A549 treated with RU486 at 1 μM for 4 hours (cell line): ENCODE results near the gene SULT2A1. TPM values are rescaled to one million over a fixed set of nuclear protein-coding genes. Genes with fewer than 3 reads are reported as not detected.

Experiments used
- total RNA-seq: library from RNA; stranded (reverse); fragments of 200-300 nt; extraction: Qiagen RNA extraction; gene quantifications from 5 replicates; pipeline ENCODE4 v1.2.3, GENCODE V29; 2022; ENCODE audit warnings: low read depth

The SULT2A1 gene, protein sequence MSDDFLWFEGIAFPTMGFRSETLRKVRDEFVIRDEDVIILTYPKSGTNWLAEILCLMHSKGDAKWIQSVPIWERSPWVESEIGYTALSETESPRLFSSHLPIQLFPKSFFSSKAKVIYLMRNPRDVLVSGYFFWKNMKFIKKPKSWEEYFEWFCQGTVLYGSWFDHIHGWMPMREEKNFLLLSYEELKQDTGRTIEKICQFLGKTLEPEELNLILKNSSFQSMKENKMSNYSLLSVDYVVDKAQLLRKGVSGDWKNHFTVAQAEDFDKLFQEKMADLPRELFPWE
- total RNA-seq = not detected in 5 replicates

DNA sequence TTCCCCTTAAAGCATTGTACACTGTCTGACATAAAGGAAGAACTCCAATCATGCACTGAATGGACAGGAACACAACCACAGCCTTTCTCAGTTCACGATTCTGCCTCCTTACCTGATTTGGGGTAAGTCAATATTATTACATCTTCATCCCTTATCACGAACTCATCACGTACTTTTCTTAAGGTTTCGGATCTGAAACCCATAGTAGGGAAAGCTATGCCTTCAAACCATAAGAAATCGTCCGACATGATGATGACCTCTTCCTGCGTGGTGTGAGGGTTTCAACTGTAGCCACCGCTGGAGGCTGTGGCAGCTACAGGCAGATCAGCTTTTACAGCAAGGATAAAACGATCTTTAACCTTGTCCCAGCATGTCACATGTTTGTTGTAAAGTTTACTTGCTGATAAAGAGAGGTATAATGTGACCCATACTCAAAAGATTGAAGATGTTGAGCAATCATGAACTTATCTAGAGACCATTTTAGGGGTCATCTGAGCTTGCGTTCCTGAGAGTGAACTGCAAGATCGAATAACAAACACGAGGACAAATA, at the start of gene SULT2A1:
Gene SULT2A1 (minus strand): TSS at position 306 of the 550 bp plus-strand sequence. CDS start 58 bp downstream, at position 248.

DNA sequence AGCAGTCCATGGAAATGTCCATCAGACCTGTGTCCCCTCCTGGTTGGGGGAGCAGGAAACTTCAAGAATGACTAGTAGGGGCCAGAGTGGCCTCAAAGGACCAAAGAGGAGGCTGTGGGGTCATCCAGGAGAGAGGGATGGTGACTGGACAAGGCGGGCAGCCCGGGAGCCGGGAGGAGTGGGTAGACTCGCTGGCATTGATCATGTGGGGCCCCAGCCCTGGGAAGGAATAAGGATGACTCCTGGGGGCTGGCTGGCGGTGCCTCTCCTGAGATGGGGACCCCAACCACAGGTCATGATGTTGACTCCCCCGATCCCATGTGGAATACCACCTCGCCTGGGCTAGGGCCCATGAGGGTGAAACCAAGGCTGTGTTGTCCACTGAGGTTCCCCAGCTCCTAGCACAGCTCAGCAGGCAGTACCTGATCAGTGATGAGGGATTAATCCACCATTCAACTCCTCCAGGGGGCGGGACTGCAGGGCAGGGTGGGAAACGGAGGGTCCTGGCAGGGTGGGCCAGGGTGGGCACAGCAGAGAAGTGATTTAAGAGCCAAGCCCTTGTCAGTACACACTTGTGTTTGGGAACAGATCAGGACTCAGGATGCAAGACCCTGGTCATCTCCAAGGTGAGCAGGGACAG, 27.3 kb downstream of the SULT2A1 start, which contains the start of gene TPRX2:
Gene TPRX2 (plus strand): TSS at position 590 of the 640 bp plus-strand sequence. CDS start 12 bp downstream, at position 602.

DNA sequence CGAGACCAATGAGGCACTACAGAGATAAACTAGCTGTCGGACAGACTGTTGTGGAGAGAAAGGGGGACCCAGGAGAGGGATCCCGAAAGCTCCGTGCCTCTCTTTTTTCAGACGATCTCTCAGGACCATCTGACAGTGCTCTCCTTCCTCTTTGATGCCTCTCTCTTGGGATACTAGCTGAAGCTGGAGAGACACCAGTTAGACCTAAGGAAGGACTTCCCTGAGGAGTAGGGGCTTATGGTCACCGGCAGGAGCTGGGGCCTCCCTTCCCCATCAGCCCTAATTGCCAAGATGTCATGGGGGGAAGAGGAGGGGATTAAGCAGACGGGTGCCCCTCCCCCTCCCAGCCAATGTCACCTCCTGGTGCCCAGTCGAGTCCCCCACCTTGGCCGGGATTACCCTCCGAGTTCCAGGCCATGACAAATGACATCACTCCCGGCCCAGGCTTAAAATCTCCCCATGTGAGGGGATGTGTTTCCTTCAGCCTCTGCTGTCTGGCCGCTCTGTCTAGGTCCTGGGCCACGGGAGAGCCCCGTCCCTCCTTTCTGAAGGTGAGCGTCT, 64.6 kb downstream of the SULT2A1 start, which contains the start of gene CRX:
Gene CRX (plus strand): TSS at position 478 of the 561 bp plus-strand sequence. CDS start 12,507 bp downstream, outside the sequence.

Other genes starting within 250 kb of the SULT2A1 start
- gene EHD2, start 172.9 kb downstream of the SULT2A1 start, total RNA-seq = 107 to 145 TPM (median 121 TPM) in 5 replicates
- gene NOP53, start 140.8 kb downstream of the SULT2A1 start, total RNA-seq = 248 to 294 TPM (median 261 TPM) in 5 replicates
- gene SELENOW, start 107.6 kb downstream of the SULT2A1 start, total RNA-seq = 88.7 to 160 TPM (median 151 TPM) in 5 replicates
- gene TPRX1, start 81.8 kb downstream of the SULT2A1 start, total RNA-seq = not detected in 5 replicates
- not detected in 5 replicates for gene CRX, start 64.4 kb downstream of the SULT2A1 start, total RNA-seq
- gene TPRX2, start 27.1 kb downstream of the SULT2A1 start, total RNA-seq = not detected in 5 replicates
- gene BSPH1, start 105.9 kb upstream of the SULT2A1 start, total RNA-seq = not detected in 5 replicates
- not detected in 5 replicates for gene ELSPBP1, start 108.3 kb upstream of the SULT2A1 start, total RNA-seq
- gene CABP5, start 157.8 kb upstream of the SULT2A1 start, total RNA-seq = not detected in 5 replicates
- gene PLA2G4C, start 224.5 kb upstream of the SULT2A1 start, total RNA-seq = 9.6 to 16.9 TPM (median 11.3 TPM) in 5 replicates